Measurements from ENCODE around the gene EXD3.

EXD3 gene

GRCh38 chr9:137311171-137311985 is 111.6 kb downstream of the EXD3 start:
- no peak for DNase-seq (ENCODE audit: low spot score)
- Histone ChIP-seq H3K27ac (no peak overlapping the region), H3K4me3 (no peak overlapping the region)
- no peak for TF ChIP-seq CTCF (IDR thresholded peaks at IDR 0.05)

DNA sequence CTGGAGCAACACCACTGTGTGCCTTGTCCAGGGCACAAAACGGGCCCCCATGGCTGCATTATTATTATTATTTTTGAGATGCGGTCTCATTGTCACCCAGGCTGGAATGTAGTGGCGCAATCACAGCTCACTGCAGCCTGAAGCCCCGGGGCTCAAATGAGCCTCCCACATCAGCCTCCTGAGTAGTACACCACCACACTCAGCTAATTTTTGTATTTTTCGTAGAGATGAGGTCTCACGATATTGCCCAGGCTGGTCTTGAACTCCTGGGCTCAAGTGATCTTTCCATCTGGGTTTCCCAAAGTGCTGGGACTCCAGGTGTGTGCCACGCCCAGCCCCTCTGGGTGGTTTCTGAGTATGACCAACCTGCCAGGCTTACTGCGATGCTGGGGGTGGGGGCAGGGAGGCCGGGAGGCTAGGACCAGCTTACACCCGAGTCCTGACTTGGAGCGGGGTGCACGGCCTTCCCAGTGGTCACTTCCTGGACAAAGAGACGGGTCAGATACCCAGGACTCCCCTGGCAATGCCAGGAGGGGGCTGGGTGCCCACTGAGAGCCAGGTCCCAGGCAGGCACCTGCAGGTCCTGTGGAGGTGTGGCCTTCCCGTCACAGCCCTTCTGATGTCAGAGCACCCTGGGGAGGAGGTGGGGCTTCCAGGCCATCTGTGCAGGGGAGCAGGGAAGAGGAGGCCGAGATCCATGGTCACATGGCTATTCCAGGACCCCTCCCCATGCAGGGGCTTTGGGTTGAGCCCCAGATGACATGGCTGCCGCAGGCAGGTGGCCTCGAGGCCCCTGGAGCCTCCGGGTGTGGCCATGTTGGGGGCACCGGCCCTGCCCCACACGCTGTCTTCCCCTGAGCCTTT is 112.5 kb downstream of the EXD3 start:
- no peak for TF ChIP-seq CTCF (IDR thresholded peaks at IDR 0.05)
- H3K4me3 ChIP-seq = no peak overlapping the region
- H3K27ac ChIP-seq = no peak overlapping the region
- no peak for DNase-seq (ENCODE audit: low spot score)

DNA sequence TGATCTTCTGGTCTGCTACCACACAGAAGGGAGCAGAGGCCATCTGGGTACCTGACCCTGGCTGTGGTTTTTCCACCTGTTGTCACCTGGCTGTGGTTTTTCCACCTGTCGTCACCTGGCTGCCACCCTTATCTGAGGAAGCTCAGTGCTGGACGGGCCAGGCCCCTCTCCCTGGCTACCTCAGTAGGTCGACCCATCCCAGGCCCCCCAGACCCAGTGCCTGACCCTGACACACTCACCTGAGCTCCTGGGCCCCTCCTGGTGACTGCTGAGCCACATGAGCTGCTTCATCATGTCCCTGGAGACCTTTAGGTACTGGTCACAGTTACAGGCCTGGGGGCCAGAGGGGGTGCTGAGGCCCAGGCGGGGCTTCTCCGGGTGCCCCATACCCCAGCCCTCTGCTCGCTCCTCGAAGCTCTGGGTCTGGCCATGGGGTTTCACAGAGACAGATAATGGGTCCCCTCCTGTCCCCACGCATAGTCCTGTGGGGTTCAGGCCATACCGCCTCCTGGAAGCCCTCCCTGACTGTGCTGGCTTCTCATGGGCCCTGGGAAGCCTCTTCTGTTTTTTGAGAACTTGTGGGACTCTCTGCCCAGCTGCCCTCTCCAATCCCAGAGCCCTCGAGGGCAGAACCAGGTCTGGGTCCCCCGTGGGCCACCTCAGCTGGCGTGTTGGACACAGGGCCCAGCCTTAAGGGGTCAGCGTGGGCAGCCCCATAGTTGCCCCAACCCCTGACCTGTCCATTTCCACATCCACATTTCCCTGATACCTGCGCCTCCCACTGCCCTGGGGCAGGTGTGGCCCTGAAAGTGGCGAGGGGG is 113.4 kb downstream of the EXD3 start:
- TF ChIP-seq CTCF (IDR thresholded peaks at IDR 0.05) = no peak
- DNase-seq (ENCODE audit: low spot score) = no peak
- H3K27ac ChIP-seq = no peak overlapping the region
- no peak overlapping the region for H3K4me3 ChIP-seq

DNA sequence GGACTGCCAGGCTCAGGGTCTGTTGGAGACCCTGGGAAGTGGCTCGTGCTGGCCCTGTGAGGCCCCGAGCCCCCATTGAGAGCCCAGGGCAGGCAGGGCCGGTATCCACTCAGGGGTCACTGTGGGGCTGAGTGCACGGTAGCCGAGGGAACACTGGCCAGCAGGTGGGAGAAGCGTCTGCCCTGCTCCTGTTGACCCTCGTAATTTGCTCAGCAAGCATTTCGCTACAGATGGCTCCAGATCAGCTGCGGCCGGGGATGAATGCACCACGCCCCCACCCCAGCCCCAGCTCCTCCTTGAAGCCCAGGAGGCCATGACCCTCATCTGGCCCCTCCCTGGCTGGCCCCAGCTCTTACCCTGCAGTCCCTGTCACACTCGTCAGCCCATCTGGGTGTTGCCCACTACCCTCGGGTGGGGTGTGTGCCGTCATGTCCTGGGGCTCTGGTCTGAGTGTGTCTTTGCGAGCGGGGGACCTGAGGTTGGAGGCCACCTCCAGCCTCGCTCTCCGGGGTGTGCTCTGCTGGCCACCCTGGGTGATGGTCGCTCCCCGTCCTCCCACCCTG is 114.8 kb downstream of the EXD3 start:
- no peak for TF ChIP-seq CTCF (IDR thresholded peaks at IDR 0.05)
- no peak for DNase-seq (ENCODE audit: low spot score)
- no peak overlapping the region for H3K27ac ChIP-seq
- H3K4me3 ChIP-seq = no peak overlapping the region

- peak overlapping the region; percentile 10 for H3K4me3 ChIP-seq
- no peak overlapping the region for H3K27ac ChIP-seq
- no peak for TF ChIP-seq CTCF (IDR thresholded peaks at IDR 0.05)
- DNase-seq (ENCODE audit: low spot score) = no peak
Measured at GRCh38 chr9:137307255-137308056, 115.5 kb downstream of the EXD3 start.

DNA sequence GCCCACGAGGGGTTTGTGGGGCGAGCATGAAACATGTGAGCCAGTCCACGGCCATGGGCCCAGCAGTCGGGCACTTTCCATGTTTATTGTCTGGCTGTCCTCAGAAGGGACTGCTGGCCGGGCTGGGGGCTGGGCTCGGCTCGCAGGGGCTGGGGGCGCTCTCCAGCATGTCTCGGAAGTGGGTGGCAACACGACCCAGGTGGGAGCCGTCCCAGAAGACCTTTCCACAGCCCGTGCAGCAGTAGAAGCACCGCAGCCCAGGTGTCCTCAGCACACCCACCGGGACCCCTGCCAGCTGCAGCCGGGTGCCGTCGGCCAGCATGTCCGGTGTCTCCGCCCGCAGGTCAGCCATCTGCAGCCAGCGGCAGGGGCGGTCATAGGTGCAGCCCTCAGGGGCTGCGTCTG is 116.1 kb downstream of the EXD3 start:
- Histone ChIP-seq H3K4me3 (peak overlapping the region; percentile 10), H3K27ac (peak overlapping the region in 1 of 2 donors; percentile 80)
- no peak for DNase-seq (ENCODE audit: low spot score)
- TF ChIP-seq CTCF (IDR thresholded peaks at IDR 0.05) = no peak
